ENCODE measurements around the gene NFIX.

The NFIX gene

GRCh38 chr19:12990431-12990830, 4.8 kb upstream of the NFIX start:
- H3K27me3 ChIP-seq (ENCODE audit: insufficient read depth, low read length, poor library complexity) = peaks cover 12% of the 10 kb centered on the region
- H4K8ac ChIP-seq (ENCODE audit: low read depth, low read length) = no peak overlapping the region
- no peaks in the 10 kb centered on the region for H3K79me2 ChIP-seq (ENCODE audit: control insufficient read depth, insufficient read depth, low read length)
- H3K27ac ChIP-seq (ENCODE audit: low read depth, low read length) = no peak overlapping the region
- H3K4me1 ChIP-seq (ENCODE audit: control insufficient read depth, low read depth, low read length) = no peaks in the 10 kb centered on the region
- H3K4me3 ChIP-seq (ENCODE audit: low read length) = no peak overlapping the region
- no peak overlapping the region for H2AK5ac ChIP-seq (ENCODE audit: low read length)
- no peak overlapping the region for H3K4me2 ChIP-seq (ENCODE audit: low read length)
- WGBS (ENCODE audit: extremely low coverage, insufficient coverage, low lambda C conversion rate) = no CpG with 5 or more reads among the region's 22 CpGs
- H3K4ac ChIP-seq (ENCODE audit: low read depth, low read length) = no peak overlapping the region
- no peak overlapping the region for H3K56ac ChIP-seq (ENCODE audit: low read length)
- no peak overlapping the region for H2BK5ac ChIP-seq (ENCODE audit: low read length)
- H3K9ac ChIP-seq (ENCODE audit: low read length) = no peak overlapping the region
- no peak overlapping the region for H3K18ac ChIP-seq (ENCODE audit: low read length)
- no peaks in the 10 kb centered on the region for H3K36me3 ChIP-seq (ENCODE audit: control insufficient read depth, insufficient read depth, low read length)
- H3K79me1 ChIP-seq (ENCODE audit: low read length) = no peaks in the 10 kb centered on the region
- no peak overlapping the region for H4K5ac ChIP-seq (ENCODE audit: low read length)
- no peak overlapping the region for H3K23ac ChIP-seq (ENCODE audit: low read length)
- H2BK15ac ChIP-seq (replicated peaks; ENCODE audit: low read depth) = no peak overlapping the region
- no peak for DNase-seq
- H2BK120ac ChIP-seq (ENCODE audit: low read depth, low read length) = no peak overlapping the region

DNA sequence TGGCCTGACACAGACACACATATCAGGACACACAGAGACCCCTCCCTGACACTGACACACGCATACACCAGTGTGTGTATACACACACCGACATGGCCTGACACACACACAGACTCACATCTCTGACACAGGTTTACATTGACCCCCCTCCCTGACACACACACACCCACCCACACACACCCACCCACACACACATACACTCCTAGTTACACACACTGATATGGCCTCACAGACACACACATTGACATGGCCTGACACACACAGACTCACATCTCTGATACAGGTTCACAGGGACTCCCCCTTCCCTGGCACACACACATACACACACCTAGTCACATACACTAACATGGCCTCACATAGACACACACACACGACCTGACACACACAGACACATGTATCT, 4.4 kb upstream of the NFIX start:
- H3K4ac ChIP-seq (ENCODE audit: low read depth, low read length) = no peak overlapping the region
- H4K8ac ChIP-seq (ENCODE audit: low read depth, low read length) = no peak overlapping the region
- H3K23ac ChIP-seq (ENCODE audit: low read length) = no peak overlapping the region
- no peak overlapping the region for H3K56ac ChIP-seq (ENCODE audit: low read length)
- no peaks in the 10 kb centered on the region for H3K36me3 ChIP-seq (ENCODE audit: control insufficient read depth, insufficient read depth, low read length)
- H2BK15ac ChIP-seq (replicated peaks; ENCODE audit: low read depth) = no peak overlapping the region
- H3K18ac ChIP-seq (ENCODE audit: low read length) = no peak overlapping the region
- H3K9ac ChIP-seq (ENCODE audit: low read length) = no peak overlapping the region
- no peak overlapping the region for H2AK5ac ChIP-seq (ENCODE audit: low read length)
- no peaks in the 10 kb centered on the region for H3K4me1 ChIP-seq (ENCODE audit: control insufficient read depth, low read depth, low read length)
- no peak overlapping the region for H4K5ac ChIP-seq (ENCODE audit: low read length)
- no peaks in the 10 kb centered on the region for H3K79me1 ChIP-seq (ENCODE audit: low read length)
- no peak overlapping the region for H3K4me2 ChIP-seq (ENCODE audit: low read length)
- H2BK5ac ChIP-seq (ENCODE audit: low read length) = no peak overlapping the region
- WGBS (ENCODE audit: extremely low coverage, insufficient coverage, low lambda C conversion rate) = no CpG with 5 or more reads among the region's 3 CpGs
- no peak overlapping the region for H2BK120ac ChIP-seq (ENCODE audit: low read depth, low read length)
- no peaks in the 10 kb centered on the region for H3K79me2 ChIP-seq (ENCODE audit: control insufficient read depth, insufficient read depth, low read length)
- peaks cover 11% of the 10 kb centered on the region for H3K27me3 ChIP-seq (ENCODE audit: insufficient read depth, low read length, poor library complexity)
- H3K27ac ChIP-seq (ENCODE audit: low read depth, low read length) = no peak overlapping the region
- no peak overlapping the region for H3K4me3 ChIP-seq (ENCODE audit: low read length)
- no peak for DNase-seq

DNA sequence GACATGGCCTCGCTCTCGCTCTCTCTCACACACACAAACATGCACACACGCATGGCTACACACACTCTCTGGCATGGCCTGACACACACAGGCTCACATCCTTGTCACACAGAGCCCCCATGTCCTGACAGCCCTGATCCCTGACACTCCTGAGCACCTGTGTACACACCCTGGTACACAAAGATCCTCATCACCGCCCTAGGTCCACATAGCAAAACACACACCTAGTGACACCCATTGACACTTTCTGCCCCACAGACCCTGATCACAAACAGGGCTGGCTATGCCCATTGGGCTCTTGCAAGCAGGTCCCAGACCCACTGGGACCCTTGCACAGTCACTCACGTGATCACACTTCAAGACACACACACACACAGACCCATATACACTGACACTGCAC, 4.0 kb upstream of the NFIX start:
- WGBS (ENCODE audit: extremely low coverage, insufficient coverage, low lambda C conversion rate) = no CpG with 5 or more reads among the region's 5 CpGs
- no peak overlapping the region for H2BK15ac ChIP-seq (replicated peaks; ENCODE audit: low read depth)

DNA sequence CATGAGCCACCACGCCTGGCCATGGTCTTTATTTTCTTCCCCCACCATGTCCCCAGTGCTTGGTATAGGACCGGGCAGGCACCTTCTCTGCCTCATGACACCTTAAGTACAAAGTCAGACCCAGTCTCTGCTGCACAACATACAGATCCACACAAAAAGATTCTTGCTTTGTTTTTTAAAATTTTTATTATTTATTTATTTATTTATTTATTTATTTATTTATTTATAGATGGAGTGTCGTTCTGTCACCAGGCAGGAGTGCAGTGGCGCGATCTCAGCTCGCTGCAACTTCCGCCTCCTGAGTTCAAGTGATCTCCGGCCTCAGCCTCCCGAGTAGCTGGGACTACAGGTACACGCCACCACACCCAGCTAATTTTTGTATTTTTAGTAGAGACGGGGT, 2.5 kb upstream of the NFIX start:
- WGBS (ENCODE audit: extremely low coverage, insufficient coverage, low lambda C conversion rate) = no CpG with 5 or more reads among the region's 11 CpGs
- Histone ChIP-seq H3K4ac (ENCODE audit: low read depth, low read length) (no peak overlapping the region), H4K5ac (ENCODE audit: low read length) (no peak overlapping the region), H2BK15ac (replicated peaks; ENCODE audit: low read depth) (no peak overlapping the region), H2BK5ac (ENCODE audit: low read length) (no peak overlapping the region), H3K9ac (ENCODE audit: low read length) (no peak overlapping the region), H3K27me3 (ENCODE audit: insufficient read depth, low read length, poor library complexity) (peaks cover 28% of the 10 kb centered on the region), H4K8ac (ENCODE audit: low read depth, low read length) (no peak overlapping the region), H2AK5ac (ENCODE audit: low read length) (no peak overlapping the region), H3K79me1 (ENCODE audit: low read length) (no peaks in the 10 kb centered on the region), H3K4me1 (ENCODE audit: control insufficient read depth, low read depth, low read length) (no peaks in the 10 kb centered on the region), H3K56ac (ENCODE audit: low read length) (no peak overlapping the region), H3K4me2 (ENCODE audit: low read length) (no peak overlapping the region), H3K4me3 (ENCODE audit: low read length) (no peak overlapping the region), H3K79me2 (ENCODE audit: control insufficient read depth, insufficient read depth, low read length) (no peaks in the 10 kb centered on the region), H3K18ac (ENCODE audit: low read length) (no peak overlapping the region), H3K36me3 (ENCODE audit: control insufficient read depth, insufficient read depth, low read length) (no peaks in the 10 kb centered on the region), H3K23ac (ENCODE audit: low read length) (no peak overlapping the region), H3K27ac (ENCODE audit: low read depth, low read length) (no peak overlapping the region), H2BK120ac (ENCODE audit: low read depth, low read length) (no peak overlapping the region)
- no peak for DNase-seq

More for the DNA sequence above, 4.0 kb upstream of the NFIX start:
- Histone ChIP-seq H3K56ac (ENCODE audit: low read length) (no peak overlapping the region), H3K4ac (ENCODE audit: low read depth, low read length) (no peak overlapping the region), H3K79me2 (ENCODE audit: control insufficient read depth, insufficient read depth, low read length) (no peaks in the 10 kb centered on the region), H3K4me3 (ENCODE audit: low read length) (no peak overlapping the region), H3K4me1 (ENCODE audit: control insufficient read depth, low read depth, low read length) (no peaks in the 10 kb centered on the region), H3K23ac (ENCODE audit: low read length) (no peak overlapping the region), H3K9ac (ENCODE audit: low read length) (no peak overlapping the region), H2AK5ac (ENCODE audit: low read length) (no peak overlapping the region), H3K4me2 (ENCODE audit: low read length) (no peak overlapping the region), H3K27me3 (ENCODE audit: insufficient read depth, low read length, poor library complexity) (peaks cover 16% of the 10 kb centered on the region), H4K8ac (ENCODE audit: low read depth, low read length) (no peak overlapping the region), H2BK120ac (ENCODE audit: low read depth, low read length) (no peak overlapping the region), H3K79me1 (ENCODE audit: low read length) (no peaks in the 10 kb centered on the region), H4K5ac (ENCODE audit: low read length) (no peak overlapping the region), H3K18ac (ENCODE audit: low read length) (no peak overlapping the region), H3K27ac (ENCODE audit: low read depth, low read length) (no peak overlapping the region), H2BK5ac (ENCODE audit: low read length) (no peak overlapping the region), H3K36me3 (ENCODE audit: control insufficient read depth, insufficient read depth, low read length) (no peaks in the 10 kb centered on the region)
- no peak for DNase-seq

GRCh38 chr19:12993562-12993961, 1.7 kb upstream of the NFIX start:
- Histone ChIP-seq H3K4ac (ENCODE audit: low read depth, low read length) (no peak overlapping the region), H3K56ac (ENCODE audit: low read length) (no peak overlapping the region), H3K79me1 (ENCODE audit: low read length) (no peaks in the 10 kb centered on the region), H3K27ac (ENCODE audit: low read depth, low read length) (no peak overlapping the region), H3K18ac (ENCODE audit: low read length) (no peak overlapping the region), H3K27me3 (ENCODE audit: insufficient read depth, low read length, poor library complexity) (peaks cover 33% of the 10 kb centered on the region), H3K79me2 (ENCODE audit: control insufficient read depth, insufficient read depth, low read length) (no peaks in the 10 kb centered on the region), H4K8ac (ENCODE audit: low read depth, low read length) (no peak overlapping the region), H2AK5ac (ENCODE audit: low read length) (no peak overlapping the region), H3K4me1 (ENCODE audit: control insufficient read depth, low read depth, low read length) (no peaks in the 10 kb centered on the region), H3K4me3 (ENCODE audit: low read length) (no peak overlapping the region), H3K23ac (ENCODE audit: low read length) (no peak overlapping the region), H3K4me2 (ENCODE audit: low read length) (no peak overlapping the region), H2BK120ac (ENCODE audit: low read depth, low read length) (no peak overlapping the region), H3K9ac (ENCODE audit: low read length) (no peak overlapping the region), H2BK5ac (ENCODE audit: low read length) (no peak overlapping the region), H3K36me3 (ENCODE audit: control insufficient read depth, insufficient read depth, low read length) (no peaks in the 10 kb centered on the region), H4K5ac (ENCODE audit: low read length) (no peak overlapping the region), H2BK15ac (replicated peaks; ENCODE audit: low read depth) (no peak overlapping the region)
- no peak for DNase-seq
- no CpG with 5 or more reads among the region's 7 CpGs for WGBS (ENCODE audit: extremely low coverage, insufficient coverage, low lambda C conversion rate)

- no peaks in the 10 kb centered on the region for H3K4me1 ChIP-seq (ENCODE audit: control insufficient read depth, low read depth, low read length)
- H3K79me2 ChIP-seq (ENCODE audit: control insufficient read depth, insufficient read depth, low read length) = no peaks in the 10 kb centered on the region
- H3K4me3 ChIP-seq (ENCODE audit: low read length) = no peak overlapping the region
- DNase-seq = no peak
- no CpG with 5 or more reads among the region's 129 CpGs for WGBS (ENCODE audit: extremely low coverage, insufficient coverage, low lambda C conversion rate)
- no peak overlapping the region for H3K9ac ChIP-seq (ENCODE audit: low read length)
- H4K8ac ChIP-seq (ENCODE audit: low read depth, low read length) = no peak overlapping the region
- H3K4me2 ChIP-seq (ENCODE audit: low read length) = no peak overlapping the region
- no peak overlapping the region for H2BK15ac ChIP-seq (replicated peaks; ENCODE audit: low read depth)
- H3K4ac ChIP-seq (ENCODE audit: low read depth, low read length) = no peak overlapping the region
- H3K23ac ChIP-seq (ENCODE audit: low read length) = no peak overlapping the region
- no peaks in the 10 kb centered on the region for H3K79me1 ChIP-seq (ENCODE audit: low read length)
- H3K36me3 ChIP-seq (ENCODE audit: control insufficient read depth, insufficient read depth, low read length) = no peaks in the 10 kb centered on the region
- H2AK5ac ChIP-seq (ENCODE audit: low read length) = no peak overlapping the region
- H2BK5ac ChIP-seq (ENCODE audit: low read length) = no peak overlapping the region
- no peak overlapping the region for H3K18ac ChIP-seq (ENCODE audit: low read length)
- peaks cover 36% of the 10 kb centered on the region for H3K27me3 ChIP-seq (ENCODE audit: insufficient read depth, low read length, poor library complexity)
- H4K5ac ChIP-seq (ENCODE audit: low read length) = no peak overlapping the region
- no peak overlapping the region for H3K56ac ChIP-seq (ENCODE audit: low read length)
- no peak overlapping the region for H2BK120ac ChIP-seq (ENCODE audit: low read depth, low read length)
- H3K27ac ChIP-seq (ENCODE audit: low read depth, low read length) = no peak overlapping the region
Observed at GRCh38 chr19:12995596-12996405, 526 bp downstream of the NFIX start.
